Loucy (cell line): Measurements from ENCODE around the gene ILKAP.

ENCODE experiments used
- H2AFZ ChIP-seq: fragments of 200-600 bp; sonication (generic); 2 replicates; pipeline ENCODE4 v1.6.0; 2016; ENCODE audit warnings: antibody characterized with exemption, mild to moderate bottlenecking, low read length, moderate library complexity
- H3F3A ChIP-seq: fragments of 200-600 bp; 2 replicates; pipeline ENCODE4 v1.6.0; 2016; ENCODE audit warnings: antibody characterized with exemption, low read depth, mild to moderate bottlenecking
- H3K27me3 ChIP-seq: fragments of 200-600 bp; sonication (generic); 2 replicates; pipeline ENCODE4 v1.6.1; 2014; ENCODE audit warnings: low read length, mild to moderate bottlenecking; ENCODE audit not compliant: insufficient read depth, poor library complexity, severe bottlenecking
- H3K36me3 ChIP-seq: fragments of 200-600 bp; sonication (generic); 2 replicates; pipeline ENCODE4 v1.6.1; 2016; ENCODE audit warnings: low read length; ENCODE audit not compliant: insufficient read depth
- H3K4me1 ChIP-seq: fragments of 200-600 bp; sonication (generic); 2 replicates; pipeline ENCODE4 v1.5.1; 2014; ENCODE audit warnings: low read length, mild to moderate bottlenecking; ENCODE audit not compliant: insufficient read depth, poor library complexity, severe bottlenecking
- H3K4me2 ChIP-seq: fragments of 200-600 bp; sonication (generic); 2 replicates; pipeline ENCODE4 v1.6.0; 2014; ENCODE audit warnings: antibody characterized with exemption, low read length, low read depth, mild to moderate bottlenecking; ENCODE audit not compliant: poor library complexity, severe bottlenecking
- H3K4me3 ChIP-seq: fragments of 200-600 bp; sonication (generic); 2 replicates; pipeline ENCODE4 v1.5.1; 2014; ENCODE audit warnings: low read length, mild to moderate bottlenecking, mixed read lengths; ENCODE audit not compliant: poor library complexity, severe bottlenecking
- H3K79me2 ChIP-seq: fragments of 200-600 bp; sonication (generic); 2 replicates; pipeline ENCODE4 v1.6.1; 2014; ENCODE audit warnings: low read length; ENCODE audit not compliant: insufficient read depth
- H3K9ac ChIP-seq: fragments of 200-600 bp; sonication (generic); 2 replicates; pipeline ENCODE4 v1.6.0; 2014; ENCODE audit warnings: mild to moderate bottlenecking, low read depth, low read length, moderate library complexity; ENCODE audit not compliant: poor library complexity, severe bottlenecking
- H3K9me2 ChIP-seq: fragments of 200-600 bp; sonication (generic); replicated peaks from 2 replicates; pipeline ENCODE4 v1.6.1; 2016; ENCODE audit warnings: low read depth, low read length, mixed read lengths
- H3K9me3 ChIP-seq: fragments of 200-600 bp; sonication (generic); 2 replicates; pipeline ENCODE4 v1.6.1; 2014; ENCODE audit warnings: mild to moderate bottlenecking, antibody characterized with exemption, low read length, low read depth; ENCODE audit not compliant: insufficient read depth
- H4K20me1 ChIP-seq: fragments of 200-600 bp; sonication (generic); 2 replicates; pipeline ENCODE4 v1.6.0; 2014; ENCODE audit warnings: antibody characterized with exemption, low read length, mild to moderate bottlenecking; ENCODE audit not compliant: insufficient read depth, poor library complexity, severe bottlenecking
- CTCF ChIP-seq: fragments of 200-600 bp; sonication (generic); conservative IDR thresholded peaks from 2 replicates; pipeline ENCODE4 v1.5.1; 2014; ENCODE audit warnings: mild to moderate bottlenecking, antibody characterized with exemption, low read length
- EZH2phosphoT487 ChIP-seq: fragments of 200-600 bp; IDR thresholded peaks from 2 replicates; pipeline ENCODE4 v1.6.1; 2018; ENCODE audit warnings: antibody characterized with exemption, mild to moderate bottlenecking, moderate library complexity, borderline replicate concordance

The ILKAP gene

GRCh38 chr2:238220892-238221521 lies 17.5 kb upstream of the ILKAP start:
- no peak overlapping the region for H3K4me2 ChIP-seq
- H3F3A ChIP-seq = no peaks in the 10 kb centered on the region
- H3K4me3 ChIP-seq = no peak overlapping the region
- no peaks in the 10 kb centered on the region for H3K27me3 ChIP-seq
- H3K9me3 ChIP-seq = no peaks in the 10 kb centered on the region
- H3K9me2 ChIP-seq = no peaks in the 10 kb centered on the region
- no peaks in the 10 kb centered on the region for H3K36me3 ChIP-seq
- H3K4me1 ChIP-seq = no peaks in the 10 kb centered on the region
- TF ChIP-seq EZH2phosphoT487 (no peak), CTCF (no peak)
- H3K79me2 ChIP-seq = no peaks in the 10 kb centered on the region
- no peaks in the 10 kb centered on the region for H4K20me1 ChIP-seq
- no peak overlapping the region for H2AFZ ChIP-seq
- no peak overlapping the region for H3K9ac ChIP-seq

GRCh38 chr2:238220274-238220891 lies 16.9 kb upstream of the ILKAP start:
- no peaks in the 10 kb centered on the region for H3K36me3 ChIP-seq
- H3K4me2 ChIP-seq = no peak overlapping the region
- H3K4me3 ChIP-seq = no peak overlapping the region
- no peaks in the 10 kb centered on the region for H3K4me1 ChIP-seq
- TF ChIP-seq EZH2phosphoT487 (no peak), CTCF (no peak)
- no peaks in the 10 kb centered on the region for H3K27me3 ChIP-seq
- H2AFZ ChIP-seq = no peak overlapping the region
- no peaks in the 10 kb centered on the region for H3K9me2 ChIP-seq
- no peaks in the 10 kb centered on the region for H3K79me2 ChIP-seq
- no peaks in the 10 kb centered on the region for H3F3A ChIP-seq
- H4K20me1 ChIP-seq = no peaks in the 10 kb centered on the region
- no peak overlapping the region for H3K9ac ChIP-seq
- H3K9me3 ChIP-seq = no peaks in the 10 kb centered on the region

GRCh38 chr2:238216651-238217184 lies 13.2 kb upstream of the ILKAP start:
- no peaks in the 10 kb centered on the region for H3K9me2 ChIP-seq
- no peaks in the 10 kb centered on the region for H3K9me3 ChIP-seq
- H3K9ac ChIP-seq = no peak overlapping the region
- no peak overlapping the region for H3K4me2 ChIP-seq
- no peaks in the 10 kb centered on the region for H3K27me3 ChIP-seq
- no peak for TF ChIP-seq EZH2phosphoT487
- no peak for TF ChIP-seq CTCF
- H2AFZ ChIP-seq = no peak overlapping the region
- no peak overlapping the region for H3K4me3 ChIP-seq
- H3K79me2 ChIP-seq = no peaks in the 10 kb centered on the region
- H3K36me3 ChIP-seq = no peaks in the 10 kb centered on the region
- no peaks in the 10 kb centered on the region for H3K4me1 ChIP-seq
- H3F3A ChIP-seq = no peaks in the 10 kb centered on the region
- no peaks in the 10 kb centered on the region for H4K20me1 ChIP-seq
